GM10266 (cell line): Measurements from ENCODE around the gene SOWAHB.
"Not testable (repeated sequence)": the region's sequence is repeated elsewhere in the genome, so short reads cannot be mapped to it uniquely, and the experiment has no call there.

ENCODE experiments used
- DNase-seq: peaks from one replicate; pipeline ENCODE4 v3.0.0; 2012; ENCODE audit errors: extremely low spot score
- CTCF ChIP-seq: IDR thresholded peaks from 2 replicates; pipeline ENCODE4 v1.5.1; 2012; ENCODE audit warnings: mild to moderate bottlenecking, low read depth; ENCODE audit not compliant: control insufficient read depth, insufficient read depth; ENCODE audit errors: missing control alignments

SOWAHB gene

GRCh38 chr4:76882630-76883029 is 15.3 kb downstream of the SOWAHB start:
- no peak for DNase-seq
- no peak for TF ChIP-seq CTCF

DNA sequence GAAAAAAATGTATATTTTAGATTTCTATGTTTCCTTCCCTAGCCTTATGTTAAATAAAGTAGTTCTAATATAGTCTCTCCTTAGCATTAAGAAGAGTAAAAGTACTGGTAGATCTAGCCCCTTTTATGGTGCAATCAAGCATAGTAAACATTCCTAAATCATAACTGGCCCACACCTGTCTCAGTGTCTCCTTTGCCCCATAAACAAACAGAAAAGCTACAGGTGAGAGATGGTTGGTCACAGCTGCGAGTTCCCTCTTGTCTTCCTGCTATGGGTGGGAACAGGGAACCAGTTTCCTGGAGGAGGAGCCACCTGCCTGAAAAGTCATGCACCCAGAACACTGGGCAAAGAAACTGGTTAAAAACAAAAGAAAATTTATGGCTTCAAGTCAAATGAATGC is 16.6 kb downstream of the SOWAHB start:
- no peak for DNase-seq
- no peak for TF ChIP-seq CTCF

- TF ChIP-seq CTCF = no peak
- DNase-seq = no peak
These were observed 18.1 kb downstream of the SOWAHB start for GRCh38 chr4:76879731-76880364.

GRCh38 chr4:76878641-76879165 is 19.2 kb downstream of the SOWAHB start:
- not testable (repeated sequence) for DNase-seq

- TF ChIP-seq CTCF = no peak
- DNase-seq = no peak
These were observed 23.8 kb downstream of the SOWAHB start for GRCh38 chr4:76874176-76874575.

- no peak for DNase-seq
- no peak for TF ChIP-seq CTCF
These were observed 24.4 kb downstream of the SOWAHB start for GRCh38 chr4:76873495-76873894.

- TF ChIP-seq CTCF = no peak
- no peak for DNase-seq
These were observed 25.4 kb downstream of the SOWAHB start for GRCh38 chr4:76872556-76872955.

GRCh38 chr4:76868780-76869179 is 29.2 kb downstream of the SOWAHB start:
- DNase-seq = not testable (repeated sequence)
